Posterior cingulate gyrus (tissue), 11 donors: Measurements from ENCODE around the gene MTUS2.
"Not testable (repeated sequence)": the region's sequence is repeated elsewhere in the genome, so short reads cannot be mapped to it uniquely, and the experiment has no call there.

ENCODE experiments used
- DNase-seq, 10 donors: peaks; one replicate each; pipeline versions ENCODE4 v3.0.0 to v3.0.0-alpha.2; 2020 to 2021; ENCODE audit warnings: mixed read lengths in 3 of 10
- intact Hi-C: fragments of 100-400 bp; cut with DNase I; formaldehyde crosslinking; loops from one replicate; pipeline ENCODE4 v1.15.1; 2023

Gene MTUS2

GRCh38 chr13:29281932-29282495 lies 461.9 kb downstream of the MTUS2 start:
- intact Hi-C loops = no loop called here
- DNase-seq = peak in 4 of 10 donors; percentile 41 to 82 (median 54)

- intact Hi-C loops = loop anchor here (1.0 kb wide), 1 partner anchor 79 kb away; no protein-coding TSS in a partner anchor
- DNase-seq = no peak
Measured at GRCh38 chr13:29284726-29285125, 464.6 kb downstream of the MTUS2 start.

- intact Hi-C loops = no loop called here
- no peak for DNase-seq
Measured at GRCh38 chr13:29287237-29287636, 467.1 kb downstream of the MTUS2 start.

- no peak for DNase-seq
- intact Hi-C loops = no loop called here
Measured at GRCh38 chr13:29292045-29292444, 471.9 kb downstream of the MTUS2 start.

GRCh38 chr13:29294821-29295220 lies 474.7 kb downstream of the MTUS2 start:
- no peak for DNase-seq
- intact Hi-C loops = no loop called here

- DNase-seq = peak in 1 of 10 donors; percentile 35
- intact Hi-C loops = no loop called here
Measured at GRCh38 chr13:29301027-29301426, 480.9 kb downstream of the MTUS2 start.

GRCh38 chr13:29304148-29304547 lies 484.0 kb downstream of the MTUS2 start:
- intact Hi-C loops = no loop called here

GRCh38 chr13:29310806-29311205 lies 490.7 kb downstream of the MTUS2 start:
- DNase-seq = no peak
- intact Hi-C loops = no loop called here

More at GRCh38 chr13:29304148-29304547, 484.0 kb downstream of the MTUS2 start:
- no peak for DNase-seq

- no peak for DNase-seq
- intact Hi-C loops = no loop called here
Measured at GRCh38 chr13:29315847-29316246, 495.7 kb downstream of the MTUS2 start.

GRCh38 chr13:29317828-29318227 lies 497.7 kb downstream of the MTUS2 start:
- intact Hi-C loops = no loop called here
- DNase-seq = no peak

- intact Hi-C loops = no loop called here
- DNase-seq = no peak
Measured at GRCh38 chr13:29318741-29319140, 498.6 kb downstream of the MTUS2 start.

GRCh38 chr13:29319451-29319850 lies 499.3 kb downstream of the MTUS2 start:
- intact Hi-C loops = no loop called here
- peak in 2 of 10 donors; percentile 35 to 81 for DNase-seq

- intact Hi-C loops = no loop called here
- DNase-seq = peak in 1 of 10 donors; percentile 74
Measured at GRCh38 chr13:29323954-29324353, 503.8 kb downstream of the MTUS2 start.

- DNase-seq = no peak
- intact Hi-C loops = no loop called here
Measured at GRCh38 chr13:29324601-29325000, 504.5 kb downstream of the MTUS2 start.

- no peak for DNase-seq
- intact Hi-C loops = no loop called here
Measured at GRCh38 chr13:29328501-29328900, 508.4 kb downstream of the MTUS2 start.

- intact Hi-C loops = no loop called here
- DNase-seq = no peak
Measured at GRCh38 chr13:29336356-29336755, 516.2 kb downstream of the MTUS2 start.

GRCh38 chr13:29339386-29340272 lies 519.5 kb downstream of the MTUS2 start:
- intact Hi-C loops = no loop called here
- DNase-seq = peak in 1 of 10 donors; percentile 72

- intact Hi-C loops = loop anchor here (5.0 kb wide), 1 partner anchor 134 kb away; no protein-coding TSS in a partner anchor
Measured at GRCh38 chr13:29345860-29346582, 525.9 kb downstream of the MTUS2 start.

GRCh38 chr13:29355029-29355428 lies 534.9 kb downstream of the MTUS2 start:
- intact Hi-C loops = no loop called here
- no peak for DNase-seq

More at GRCh38 chr13:29345860-29346582, 525.9 kb downstream of the MTUS2 start:
- DNase-seq = not testable (repeated sequence)

- intact Hi-C loops = no loop called here
- peak in 1 of 10 donors; percentile 74 for DNase-seq
Measured at GRCh38 chr13:29359181-29359580, 539.0 kb downstream of the MTUS2 start.

- no peak for DNase-seq
- intact Hi-C loops = no loop called here
Measured at GRCh38 chr13:29361716-29362115, 541.6 kb downstream of the MTUS2 start.
